Stimulated activated CD8-positive, alpha-beta memory T cell treated with anti-CD3 and anti-CD28 coated beads, Interleukin-4, amount 100 ng/mL, for 4 hours (primary cell): ENCODE measurements around the gene SLC19A2.
"Not testable (repeated sequence)": the region's sequence is repeated elsewhere in the genome, so short reads cannot be mapped to it uniquely, and the experiment has no call there.

ENCODE experiments used
- DNase-seq, 2 donors: peaks; one replicate each; pipeline ENCODE4 v3.0.0-alpha.2; 2020; ENCODE audit warnings: low read depth in 2 of 2, low spot score in 1 of 2

SLC19A2 gene

GRCh38 chr1:169485431-169486280 lies at the start of gene SLC19A2:
TSS of gene SLC19A2 (minus strand) at chr1:169485944. CDS start at chr1:169485766, 178 bp downstream.
- DNase-seq: peak; percentile 81 to 91

- DNase-seq: no peak
Observed at GRCh38 chr1:169534653-169535052, 48.9 kb upstream of the SLC19A2 start.

- DNase-seq: not testable (repeated sequence)
Observed at GRCh38 chr1:169533528-169534190, 47.9 kb upstream of the SLC19A2 start.

GRCh38 chr1:169530448-169530847 lies 44.7 kb upstream of the SLC19A2 start:
- DNase-seq: no peak

GRCh38 chr1:169529068-169529642 lies 43.4 kb upstream of the SLC19A2 start:
- DNase-seq: no peak

- DNase-seq: no peak
Observed at GRCh38 chr1:169528215-169529067, 42.7 kb upstream of the SLC19A2 start.

GRCh38 chr1:169527451-169528214 lies 41.9 kb upstream of the SLC19A2 start:
- DNase-seq: no peak

GRCh38 chr1:169527001-169527400 lies 41.3 kb upstream of the SLC19A2 start:
- DNase-seq: no peak

- DNase-seq: no peak
Observed at GRCh38 chr1:169526120-169526832, 40.5 kb upstream of the SLC19A2 start.

GRCh38 chr1:169525391-169525790 lies 39.6 kb upstream of the SLC19A2 start:
- DNase-seq: no peak

- DNase-seq: no peak
Observed at GRCh38 chr1:169523904-169524303, 38.2 kb upstream of the SLC19A2 start.

GRCh38 chr1:169521226-169521625 lies 35.5 kb upstream of the SLC19A2 start:
- no peak for DNase-seq

GRCh38 chr1:169517558-169518186 lies 31.9 kb upstream of the SLC19A2 start:
- no peak for DNase-seq

- DNase-seq: no peak
Observed at GRCh38 chr1:169515641-169516040, 29.9 kb upstream of the SLC19A2 start.

GRCh38 chr1:169514566-169515270 lies 29.0 kb upstream of the SLC19A2 start:
- no peak for DNase-seq

GRCh38 chr1:169513208-169513607 lies 27.5 kb upstream of the SLC19A2 start:
- DNase-seq: no peak

- no peak for DNase-seq
Observed at GRCh38 chr1:169511316-169512005, 25.7 kb upstream of the SLC19A2 start.

GRCh38 chr1:169510060-169510459 lies 24.3 kb upstream of the SLC19A2 start:
- no peak for DNase-seq
